IMR-90 (cell line): ENCODE data around the gene RALGPS1. TPM values are rescaled to one million over a fixed set of nuclear protein-coding genes. Genes with fewer than 3 reads are reported as not detected.

ENCODE experiments used
- ATAC-seq: fragments of 200-7000 bp; cut with Tn5 transposase; 2 replicates; pipeline ENCODE4 v1.9.1; 2020; ENCODE audit warnings: low read depth, mild to moderate bottlenecking, moderate library complexity
- BruUV-seq: library from RNA; stranded (reverse); fragments of 400-500 nt; replicated peaks from 2 replicates; lab custom pipeline; 2021; lab: Mats Ljungman, UMichigan
- CTCF ChIA-PET: fragments of 300-600 bp; formaldehyde crosslinking; extraction: SDS; loops from one replicate; lab custom pipeline; 2021; ENCODE audit warnings: antibody characterized with exemption; lab: Yijun Ruan, JAX
- POLR2A ChIA-PET: fragments of 300-600 bp; sonication (Branson Sonifier 250); formaldehyde crosslinking; loops from one replicate; lab custom pipeline; 2022; ENCODE audit warnings: antibody characterized with exemption; ENCODE audit not compliant: unreplicated experiment; lab: Charles Lee
- DNase-seq: peaks from one replicate; pipeline ENCODE4 v3.0.0; 2013
- H2AFZ ChIP-seq: replicated peaks from 2 replicates; pipeline ENCODE3; 2013; ENCODE audit warnings: low read length, mild to moderate bottlenecking; ENCODE audit not compliant: poor library complexity
- H2AK5ac ChIP-seq: 2 replicates; pipeline ENCODE4 v1.6.1; 2013; ENCODE audit warnings: low read depth, low read length, inconsistent platforms
- H2AK9ac ChIP-seq: replicated peaks from 2 replicates; pipeline ENCODE3; 2013; ENCODE audit warnings: mild to moderate bottlenecking, low read depth, low read length, moderate library complexity; ENCODE audit not compliant: poor library complexity
- H2BK120ac ChIP-seq: 2 replicates; pipeline ENCODE4 v1.6.1; 2013; ENCODE audit warnings: low read depth, low read length, inconsistent platforms
- H2BK15ac ChIP-seq: 3 replicates; pipeline ENCODE4 v1.6.1; 2013; ENCODE audit warnings: low read depth, low read length, inconsistent platforms
- H2BK20ac ChIP-seq: 2 replicates; pipeline ENCODE4 v1.6.1; 2013; ENCODE audit warnings: low read depth, mild to moderate bottlenecking, inconsistent platforms, low read length, moderate library complexity
- H2BK5ac ChIP-seq: 2 replicates; pipeline ENCODE4 v1.6.1; 2013; ENCODE audit warnings: mild to moderate bottlenecking, low read depth, low read length, inconsistent platforms; ENCODE audit not compliant: poor library complexity, severe bottlenecking
- H3K14ac ChIP-seq: replicated peaks from 2 replicates; pipeline ENCODE4 v1.6.1; 2013; ENCODE audit warnings: low read depth, low read length, inconsistent platforms
- H3K18ac ChIP-seq: 2 replicates; pipeline ENCODE4 v1.6.1; 2013; ENCODE audit warnings: low read depth, low read length, control low read depth
- H3K23ac ChIP-seq: 2 replicates; pipeline ENCODE4 v1.6.1; 2013; ENCODE audit warnings: low read depth, low read length, inconsistent platforms
- H3K27ac ChIP-seq: 2 replicates; pipeline ENCODE4 v1.5.1; 2013; ENCODE audit warnings: mild to moderate bottlenecking, control low read depth, low read length; ENCODE audit not compliant: insufficient read depth
- H3K27me3 ChIP-seq: 2 replicates; pipeline ENCODE4 v1.6.1; 2013; ENCODE audit warnings: low read length; ENCODE audit not compliant: control insufficient read depth, insufficient read depth
- H3K36me3 ChIP-seq: 2 replicates; pipeline ENCODE4 v1.6.1; 2013; ENCODE audit warnings: low read length, mixed read lengths; ENCODE audit not compliant: control insufficient read depth, insufficient read depth
- H3K4ac ChIP-seq: 2 replicates; pipeline ENCODE4 v1.6.1; 2013; ENCODE audit warnings: low read depth, low read length, inconsistent platforms
- H3K4me1 ChIP-seq: 2 replicates; pipeline ENCODE4 v1.6.1; 2013; ENCODE audit warnings: low read length, mixed read lengths; ENCODE audit not compliant: control insufficient read depth, insufficient read depth
- H3K4me2 ChIP-seq: 2 replicates; pipeline ENCODE4 v1.6.1; 2013; ENCODE audit warnings: low read depth, mild to moderate bottlenecking, control low read depth, low read length, moderate library complexity
- H3K4me3 ChIP-seq: 2 replicates; pipeline ENCODE4 v1.5.1; 2013; ENCODE audit warnings: low read depth, mild to moderate bottlenecking, control low read depth, low read length, moderate library complexity; ENCODE audit not compliant: insufficient read depth
- H3K56ac ChIP-seq: 2 replicates; pipeline ENCODE4 v1.6.1; 2013; ENCODE audit warnings: low read length, inconsistent platforms; ENCODE audit not compliant: insufficient read depth; ENCODE audit errors: extremely low read depth
- H3K79me1 ChIP-seq, 2 experiments: 2 replicates each; pipeline ENCODE4 v1.6.1; 2013; ENCODE audit warnings: low read length in 2 of 2, inconsistent platforms in 1 of 2, low read depth in 1 of 2
- H3K9ac ChIP-seq: 2 replicates; pipeline ENCODE4 v1.6.1; 2013; ENCODE audit warnings: low read depth, low read length, control low read depth
- H3K9me1 ChIP-seq: 2 replicates; pipeline ENCODE4 v1.6.1; 2013; ENCODE audit warnings: low read length, inconsistent platforms; ENCODE audit not compliant: insufficient read depth
- H3K9me3 ChIP-seq: 2 replicates; pipeline ENCODE4 v1.6.1; 2013; ENCODE audit warnings: low read length; ENCODE audit not compliant: control insufficient read depth, insufficient read depth
- H4K20me1 ChIP-seq: 2 replicates; pipeline ENCODE4 v1.6.1; 2013; ENCODE audit warnings: low read length, inconsistent platforms; ENCODE audit not compliant: insufficient read depth
- H4K5ac ChIP-seq: 2 replicates; pipeline ENCODE4 v1.6.1; 2013; ENCODE audit warnings: mild to moderate bottlenecking, low read depth, low read length, control low read depth
- H4K8ac ChIP-seq, 2 experiments: 2 replicates each; pipeline ENCODE4 v1.6.1; 2013; ENCODE audit warnings: low read depth in 2 of 2, low read length in 2 of 2, control low read depth in 1 of 2, inconsistent platforms in 1 of 2
- H4K91ac ChIP-seq: 2 replicates; pipeline ENCODE4 v1.6.1; 2013; ENCODE audit warnings: low read depth, low read length, inconsistent platforms; ENCODE audit not compliant: insufficient read depth
- MAZ ChIP-seq: IDR thresholded peaks from 2 replicates; pipeline ENCODE4 v1.6.1; 2012; ENCODE audit warnings: low read depth, mild to moderate bottlenecking, low read length, improper control_type of control experiment, moderate library complexity, borderline replicate concordance
- SMC3 ChIP-seq: fragments of 150-350 bp; IDR thresholded peaks from 2 replicates; pipeline ENCODE4 v1.6.1; 2016; ENCODE audit warnings: low read depth, mild to moderate bottlenecking, antibody characterized with exemption, low read length, moderate library complexity
- USF2 ChIP-seq: fragments of 150-350 bp; IDR thresholded peaks from 2 replicates; pipeline ENCODE4 v1.6.1; 2017; ENCODE audit warnings: mild to moderate bottlenecking, antibody characterized with exemption, low read length, low read depth
- WGBS, 2 experiments: methylation state at CpG; one replicate each; pipeline versions ENCODE4 v1.1.5 to v1.1.7; 2013; ENCODE audit warnings: missing lambda C conversion rate in 2 of 2; ENCODE audit not compliant: insufficient read length in 1 of 2; ENCODE audit errors: extremely low coverage in 2 of 2; 5-methylcytosine and 5-hydroxymethylcytosine counted together
- dilution Hi-C: fragments of 300-500 bp; cut with HindIII; formaldehyde crosslinking; loops from one replicate; pipeline ENCODE4 v1.14.3; 2018; ENCODE audit warnings: low sequenced_read_pairs; ENCODE audit not compliant: unreplicated experiment
- in situ Hi-C: fragments of 300-500 bp; cut with MboI; formaldehyde crosslinking; loops from 3 replicates; pipeline ENCODE4 v1.14.3; 2019; ENCODE audit warnings: low sequenced_read_pairs, inconsistent platforms, mixed read lengths
- intact Hi-C: fragments of 100-400 bp; cut with micrococcal nuclease; formaldehyde crosslinking; loops from 2 replicates; pipeline ENCODE4 v1.10.0; 2022
- polyA plus RNA-seq, 3 experiments: library from polyadenylated mRNA; depleted of rRNA; stranded (reverse); fragments of >200 nt; gene quantifications; 2 replicates each; pipeline ENCODE4 v1.2.3, GENCODE V29; 2012; ENCODE audit warnings: low replicate concordance in 1 of 3
- total RNA-seq: library from RNA; depleted of rRNA; stranded (reverse); fragments of >200 nt; gene quantifications from 2 replicates; pipeline ENCODE4 v1.2.3, GENCODE V29; 2012

The RALGPS1 gene
- total and polyA plus RNA-seq, 2 of the 4 experiments (the other 2 are of a cell fraction): 0.90 to 2.8 TPM

GRCh38 chr9:127165116-127165515 is 250.5 kb downstream of the RALGPS1 start:
- TF ChIP-seq USF2: no peak
- no peak for TF ChIP-seq MAZ
- no peak for TF ChIP-seq SMC3
- Histone ChIP-seq H3K4me3 (no peak overlapping the region), H3K9me3 (no peaks in the 10 kb centered on the region), H3K9me1 (peaks cover 21% of the 10 kb centered on the region), H2BK15ac (no peak overlapping the region), H2AK9ac (peak overlapping the region; percentile 17), H3K27me3 (no peaks in the 10 kb centered on the region), H3K27ac (no peak overlapping the region), H3K56ac (no peak overlapping the region), H4K20me1 (no peaks in the 10 kb centered on the region), H2BK20ac (no peak overlapping the region), H4K91ac (no peak overlapping the region), H3K4me2 (no peak overlapping the region), H4K5ac (no peak overlapping the region), H2BK5ac (no peak overlapping the region), H2AK5ac (peak overlapping the region; percentile 28; the same call in 1 of the 2 replicates), H3K4me1 (peaks cover 10% of the 10 kb centered on the region), H3K18ac (no peak overlapping the region), H3K36me3 (no peaks in the 10 kb centered on the region), H3K79me1 (no peaks in the 10 kb centered on the region), H4K8ac (no peak overlapping the region), H3K4ac (no peak overlapping the region), H2AFZ (peak overlapping the region; percentile 36), H3K14ac (no peak overlapping the region), H3K9ac (no peak overlapping the region), H3K23ac (no peak overlapping the region), H2BK120ac (no peak overlapping the region)
- intact Hi-C loops (no loop called here), in situ Hi-C loops (no loop called here), dilution Hi-C loops (no loop called here)
- BruUV-seq: no TSS peak
- DNase-seq: no peak
- ATAC-seq: no peak
- ChIA-PET CTCF (interaction anchor here (1.5 kb wide), 1 partner anchor 9 kb away, joined by 3 read pairs; no protein-coding TSS in a partner anchor), POLR2A (no interaction called here)
- no CpG with 5 or more reads among the region's 4 CpGs for WGBS, 2 experiments
